Liver (tissue), 9 donors: ENCODE data around the gene RASGRP3. TPM values are rescaled to one million over a fixed set of nuclear protein-coding genes. Genes with fewer than 3 reads are reported as not detected.

Experiments
- DNase-seq: peaks from one replicate; pipeline ENCODE4 v3.0.0-alpha.2; 2017; ENCODE audit warnings: low spot score
- H3K27ac ChIP-seq, 2 donors: one replicate each; pipeline ENCODE4 v1.7.0; 2013; ENCODE audit warnings: inconsistent platforms in 2 of 2, low read length in 2 of 2, control low read depth in 1 of 2, low read depth in 1 of 2, mild to moderate bottlenecking in 1 of 2
- H3K27me3 ChIP-seq, 4 donors: one replicate each; pipeline versions ENCODE4 v1.6.1 to v1.7.0; 2013; ENCODE audit warnings: low read length in 3 of 4, inconsistent platforms in 1 of 4, mild to moderate bottlenecking in 1 of 4, moderate library complexity in 1 of 4; ENCODE audit not compliant: control insufficient read depth in 4 of 4, insufficient read depth in 4 of 4
- H3K36me3 ChIP-seq, 4 donors: one replicate each; pipeline versions ENCODE4 v1.6.1 to v1.7.0; 2013; ENCODE audit warnings: low read length in 3 of 4, mild to moderate bottlenecking in 3 of 4, low read depth in 1 of 4, moderate library complexity in 1 of 4; ENCODE audit not compliant: control insufficient read depth in 4 of 4, insufficient read depth in 3 of 4
- H3K4me1 ChIP-seq, 4 donors: one replicate each; pipeline versions ENCODE4 v1.6.1 to v1.7.0; 2013; ENCODE audit warnings: low read length in 3 of 4, mild to moderate bottlenecking in 3 of 4, moderate library complexity in 1 of 4; ENCODE audit not compliant: control insufficient read depth in 4 of 4, insufficient read depth in 4 of 4
- H3K4me3 ChIP-seq, 3 donors: one replicate each; pipeline versions ENCODE4 v1.6.1 to v1.7.0; 2013; ENCODE audit warnings: low read length in 3 of 3, control low read depth in 1 of 3, low read depth in 1 of 3, mild to moderate bottlenecking in 1 of 3
- H3K9ac ChIP-seq, 2 donors: one replicate each; pipeline ENCODE4 v1.7.0; 2013; ENCODE audit warnings: low read length in 2 of 2, mild to moderate bottlenecking in 2 of 2, moderate library complexity in 2 of 2, control low read depth in 1 of 2, low read depth in 1 of 2
- H3K9me3 ChIP-seq, 4 donors: one replicate each; pipeline versions ENCODE4 v1.6.1 to v1.7.0; 2013; ENCODE audit warnings: low read length in 3 of 4; ENCODE audit not compliant: control insufficient read depth in 4 of 4
- ATF3 ChIP-seq: IDR thresholded peaks from 2 replicates; pipeline ENCODE4 v1.6.1; 2016; ENCODE audit warnings: antibody characterized with exemption
- GABPA ChIP-seq, 2 donors: IDR thresholded peaks in 1 of 2; conservative IDR thresholded peaks in 1 of 2; 2 replicates each; pipeline ENCODE4 v1.6.1; 2016; ENCODE audit warnings: antibody characterized with exemption in 2 of 2, mild to moderate bottlenecking in 1 of 2, moderate library complexity in 1 of 2
- HNF4A ChIP-seq, 2 donors: conservative IDR thresholded peaks; 2 replicates each; pipeline ENCODE4 v1.6.1; 2016; ENCODE audit warnings: antibody characterized with exemption in 2 of 2, mild to moderate bottlenecking in 2 of 2
- HNF4G ChIP-seq: IDR thresholded peaks from 2 replicates; pipeline ENCODE4 v1.6.1; 2016; ENCODE audit warnings: antibody characterized with exemption
- JUND ChIP-seq, 2 donors: IDR thresholded peaks; 2 replicates each; pipeline ENCODE4 v1.6.1; 2016; ENCODE audit warnings: antibody characterized with exemption in 2 of 2
- MAX ChIP-seq: IDR thresholded peaks from 2 replicates; pipeline ENCODE4 v1.6.1; 2016; ENCODE audit warnings: antibody characterized with exemption
- NR2F2 ChIP-seq: IDR thresholded peaks from 2 replicates; pipeline ENCODE4 v1.6.1; 2016; ENCODE audit warnings: antibody characterized with exemption
- RAD21 ChIP-seq, 2 donors: IDR thresholded peaks; 2 replicates each; pipeline ENCODE4 v1.6.1; 2016; ENCODE audit warnings: antibody characterized with exemption in 2 of 2, mild to moderate bottlenecking in 2 of 2
- REST ChIP-seq: IDR thresholded peaks from 2 replicates; pipeline ENCODE4 v1.6.1; 2016; ENCODE audit warnings: antibody characterized with exemption, mild to moderate bottlenecking
- RXRA ChIP-seq, 2 donors: IDR thresholded peaks; 2 replicates each; pipeline ENCODE4 v1.6.1; 2017 to 2018; ENCODE audit warnings: antibody characterized with exemption in 2 of 2, mild to moderate bottlenecking in 1 of 2
- SP1 ChIP-seq: IDR thresholded peaks from 2 replicates; pipeline ENCODE4 v1.6.1; 2018; ENCODE audit warnings: antibody characterized with exemption, mild to moderate bottlenecking
- TAF1 ChIP-seq: conservative IDR thresholded peaks from 2 replicates; pipeline ENCODE4 v1.6.1; 2016; ENCODE audit warnings: antibody characterized with exemption, mild to moderate bottlenecking
- YY1 ChIP-seq: IDR thresholded peaks from 2 replicates; pipeline ENCODE4 v1.6.1; 2016; ENCODE audit warnings: antibody characterized with exemption, mild to moderate bottlenecking
- WGBS: extraction: QIAGEN DNeasy Blood & Tissue Kit; methylation state at CpG from one replicate; pipeline ENCODE4 v1.1.7; 2013; 5-methylcytosine and 5-hydroxymethylcytosine counted together
- polyA plus RNA-seq, 2 donors: library from polyadenylated mRNA; stranded (reverse) in 1 of 2; unstranded in 1 of 2; fragments of 200-250 nt in 1 of 2; fragments of >200 nt in 1 of 2; fragmentation: Nextera tagmentation in 1 of 2; extraction: Ambion mirVana in 1 of 2; gene quantifications; one replicate each; pipeline versions ENCODE4 v1.2.1 to v1.2.3, GENCODE V29; 2013 to 2015
- total RNA-seq, 2 donors: library from RNA; depleted of rRNA; stranded (reverse); fragments of >200 nt; gene quantifications; one replicate each; pipeline ENCODE4 v1.2.3, GENCODE V29; 2014
- donor health status: healthy.
- donor health status: healthy.
- donor health status: healthy.
- donor health status: healthy.
- donor health status: healthy.

Gene RASGRP3
- total and polyA plus RNA-seq, 4 donors, result 1.8 to 9.9 (median 7.0) TPM

GRCh38 chr2:33603416-33603815 lies 127.0 kb downstream of the RASGRP3 start:
- H3K4me1 ChIP-seq, result peaks cover 0 to 9% (median 3%) of the 10 kb centered on the region in 4 donors
- H3K4me3 ChIP-seq, result no peak overlapping the region
- no peak overlapping the region for H3K27ac ChIP-seq
- no peaks in the 10 kb centered on the region for H3K9me3 ChIP-seq
- H3K36me3 ChIP-seq, result no peaks in the 10 kb centered on the region
- 78% methylated on average over 3 of the region's 3 CpGs for WGBS
- no peaks in the 10 kb centered on the region for H3K27me3 ChIP-seq
- no peak for DNase-seq
- no peak for TF ChIP-seq JUND (IDR thresholded peaks at IDR 0.05)
- TF ChIP-seq HNF4A (conservative IDR thresholded peaks at IDR 0.05), result no peak
- no peak for TF ChIP-seq GABPA (IDR thresholded peaks at IDR 0.05 in 1 of 2, conservative IDR thresholded peaks at IDR 0.05 in 1 of 2)
- no peak for TF ChIP-seq MAX
- TF ChIP-seq YY1, result no peak
- no peak for TF ChIP-seq SP1
- no peak for TF ChIP-seq HNF4G
- TF ChIP-seq ATF3, result no peak
- H3K9ac ChIP-seq, result no peak overlapping the region

GRCh38 chr2:33605056-33605455 lies 128.6 kb downstream of the RASGRP3 start:
- 86% methylated on average over 6 of the region's 6 CpGs for WGBS
- no peak for DNase-seq
- H3K4me3 ChIP-seq, result no peak overlapping the region

More at GRCh38 chr2:33605056-33605455, 128.6 kb downstream of the RASGRP3 start:
- TF ChIP-seq HNF4A (conservative IDR thresholded peaks at IDR 0.05) (no peak), RAD21 (IDR thresholded peaks at IDR 0.05) (no peak), GABPA (IDR thresholded peaks at IDR 0.05 in 1 of 2, conservative IDR thresholded peaks at IDR 0.05 in 1 of 2) (no peak), YY1 (no peak), REST (no peak), TAF1 (no peak), NR2F2 (no peak), ATF3 (no peak), JUND (IDR thresholded peaks at IDR 0.05) (no peak), RXRA (IDR thresholded peaks at IDR 0.05) (no peak)
- Histone ChIP-seq H3K27ac (no peak overlapping the region), H3K27me3 (no peaks in the 10 kb centered on the region), H3K4me1 (no peaks in the 10 kb centered on the region), H3K9me3 (no peaks in the 10 kb centered on the region), H3K36me3 (no peaks in the 10 kb centered on the region), H3K9ac (no peak overlapping the region)
